OCI-LY7 (cell line): ENCODE data around the gene TEX28. TPM values are rescaled to one million over a fixed set of nuclear protein-coding genes. Genes with fewer than 3 reads are reported as not detected.

Source experiments
- BruUV-seq: library from RNA; stranded (reverse); fragments of 400-500 nt; replicated peaks from 2 replicates; lab custom pipeline; 2021; lab: Mats Ljungman, UMichigan
- CTCF ChIA-PET: fragments of 300-600 bp; sonication (Branson Sonifier 250); formaldehyde crosslinking; loops from one replicate; lab custom pipeline; 2022; ENCODE audit warnings: antibody characterized with exemption; ENCODE audit not compliant: unreplicated experiment; lab: Charles Lee
- POLR2A ChIA-PET: fragments of 300-600 bp; sonication (Branson Sonifier 250); formaldehyde crosslinking; loops from one replicate; lab custom pipeline; 2022; ENCODE audit warnings: antibody characterized with exemption; lab: Charles Lee
- DNase-seq: peaks from one replicate; pipeline ENCODE4 v3.0.0-alpha.2; 2015; ENCODE audit warnings: low spot score
- H2AFZ ChIP-seq: fragments of 200-600 bp; sonication (generic), shearing (Covaris generic); 2 replicates; pipeline ENCODE4 v1.6.1; 2014; ENCODE audit warnings: mild to moderate bottlenecking, antibody characterized with exemption, low read length, moderate library complexity
- H3K27ac ChIP-seq: fragments of 200-600 bp; sonication (generic); 2 replicates; pipeline ENCODE4 v1.5.1; 2014; ENCODE audit warnings: mixed run types, low read depth, mild to moderate bottlenecking, moderate library complexity, low read length, inconsistent platforms; ENCODE audit not compliant: poor library complexity, severe bottlenecking
- H3K36me3 ChIP-seq: fragments of 200-600 bp; sonication (generic); 2 replicates; pipeline ENCODE4 v1.6.1; 2014; ENCODE audit warnings: mild to moderate bottlenecking, antibody characterized with exemption, low read length, moderate library complexity, mixed read lengths; ENCODE audit not compliant: insufficient read depth
- H3K4me1 ChIP-seq: fragments of 200-600 bp; sonication (generic); 2 replicates; pipeline ENCODE4 v1.5.1; 2014; ENCODE audit warnings: mild to moderate bottlenecking, low read length; ENCODE audit not compliant: insufficient read depth, poor library complexity, severe bottlenecking
- H3K4me2 ChIP-seq: fragments of 200-600 bp; sonication (generic); 2 replicates; pipeline ENCODE4 v1.6.1; 2014; ENCODE audit warnings: mild to moderate bottlenecking, low read length
- H3K4me3 ChIP-seq: fragments of 200-600 bp; sonication (generic); 2 replicates; pipeline ENCODE4 v1.5.1; 2014; ENCODE audit warnings: mild to moderate bottlenecking, low read depth, low read length; ENCODE audit not compliant: poor library complexity, severe bottlenecking
- H3K79me2 ChIP-seq: fragments of 200-600 bp; sonication (generic); 2 replicates; pipeline ENCODE4 v1.6.1; 2016; ENCODE audit warnings: low read depth, mild to moderate bottlenecking, low read length, moderate library complexity, mixed read lengths; ENCODE audit not compliant: insufficient read depth
- H3K9me2 ChIP-seq: fragments of 200-600 bp; sonication (generic); 2 replicates; pipeline ENCODE4 v1.6.1; 2016; ENCODE audit warnings: mild to moderate bottlenecking, low read length, mixed read lengths; ENCODE audit not compliant: insufficient read depth
- H3K9me3 ChIP-seq: fragments of 200-600 bp; sonication (generic); 2 replicates; pipeline ENCODE4 v1.6.1; 2014; ENCODE audit warnings: mild to moderate bottlenecking, mixed run types, low read length, mixed read lengths
- H4K20me1 ChIP-seq: fragments of 200-600 bp; sonication (generic); 2 replicates; pipeline ENCODE4 v1.6.1; 2014; ENCODE audit warnings: mild to moderate bottlenecking, antibody characterized with exemption, low read length, moderate library complexity, mixed read lengths; ENCODE audit not compliant: insufficient read depth
- CTCF ChIP-seq: fragments of 200-600 bp; sonication (generic); conservative IDR thresholded peaks from 2 replicates; pipeline ENCODE4 v1.5.1; 2014; ENCODE audit warnings: mild to moderate bottlenecking, antibody characterized with exemption, low read length, moderate library complexity, mixed read lengths
- EZH2phosphoT487 ChIP-seq: fragments of 200-600 bp; sonication (generic); IDR thresholded peaks from 2 replicates; pipeline ENCODE4 v1.6.1; 2018; ENCODE audit warnings: low read depth, borderline replicate concordance, mild to moderate bottlenecking, mixed run types, antibody characterized with exemption, low read length, moderate library complexity, mixed read lengths
- intact Hi-C: fragments of 100-400 bp; cut with micrococcal nuclease; formaldehyde crosslinking; loops from one replicate; pipeline ENCODE4 v1.10.0; 2022; ENCODE audit not compliant: unreplicated experiment
- total RNA-seq, 2 experiments: library from RNA; depleted of rRNA in 1 of 2; stranded (reverse); fragments of >200 nt in 1 of 2; shearing (Covaris generic) in 1 of 2; gene quantifications; 2 replicates each; pipeline ENCODE4 v1.2.3, GENCODE V29; 2014 to 2022

Gene TEX28
- total RNA-seq, 2 experiments from 2014 or later: not detected

GRCh38 chrX:154313147-154313546 lies 18.2 kb upstream of the TEX28 start:
- POLR2A ChIA-PET: no interaction called here
- intact Hi-C loops: no loop called here
- Histone ChIP-seq H4K20me1 (no peaks in the 10 kb centered on the region), H3K27ac (no peak overlapping the region), H2AFZ (no peak overlapping the region), H3K36me3 (no peaks in the 10 kb centered on the region), H3K4me3 (no peak overlapping the region), H3K79me2 (no peaks in the 10 kb centered on the region), H3K9me3 (no peaks in the 10 kb centered on the region), H3K4me2 (no peak overlapping the region), H3K9me2 (no peaks in the 10 kb centered on the region), H3K4me1 (peaks cover 5% of the 10 kb centered on the region)
- BruUV-seq: no TSS peak
- no peak for DNase-seq
- CTCF ChIA-PET: interaction anchor here (0.6 kb wide), 1 partner anchor 184 kb away, joined by 7 read pairs; no protein-coding TSS in a partner anchor
- TF ChIP-seq CTCF (no peak), EZH2phosphoT487 (no peak)

- H2AFZ ChIP-seq: no peak overlapping the region
- H3K79me2 ChIP-seq: no peaks in the 10 kb centered on the region
- intact Hi-C loops: no loop called here
- CTCF ChIA-PET: no interaction called here
- POLR2A ChIA-PET: no interaction called here
- H3K9me3 ChIP-seq: no peaks in the 10 kb centered on the region
- TF ChIP-seq EZH2phosphoT487 (no peak), CTCF (no peak)
- no peak overlapping the region for H3K4me3 ChIP-seq
- no peak overlapping the region for H3K27ac ChIP-seq
- no peaks in the 10 kb centered on the region for H4K20me1 ChIP-seq
- DNase-seq: no peak
- H3K4me1 ChIP-seq: peaks cover 5% of the 10 kb centered on the region
- H3K9me2 ChIP-seq: no peaks in the 10 kb centered on the region
- BruUV-seq: no TSS peak
- H3K4me2 ChIP-seq: no peak overlapping the region
- no peaks in the 10 kb centered on the region for H3K36me3 ChIP-seq
These were observed 17.2 kb upstream of the TEX28 start for GRCh38 chrX:154312116-154312515.

- H3K4me2 ChIP-seq: no peak overlapping the region
- H3K4me1 ChIP-seq: peaks cover 5% of the 10 kb centered on the region
- CTCF ChIA-PET: interaction anchor here (0.6 kb wide), 1 partner anchor 420 kb away, joined by 3 read pairs; no protein-coding TSS in a partner anchor
- intact Hi-C loops: no loop called here
- H4K20me1 ChIP-seq: no peaks in the 10 kb centered on the region
- H3K79me2 ChIP-seq: no peaks in the 10 kb centered on the region
- TF ChIP-seq CTCF (no peak), EZH2phosphoT487 (no peak)
- H2AFZ ChIP-seq: no peak overlapping the region
- DNase-seq: no peak
- H3K27ac ChIP-seq: no peak overlapping the region
- no TSS peak for BruUV-seq
- H3K4me3 ChIP-seq: no peak overlapping the region
- POLR2A ChIA-PET: no interaction called here
- no peaks in the 10 kb centered on the region for H3K9me3 ChIP-seq
- H3K9me2 ChIP-seq: no peaks in the 10 kb centered on the region
- no peaks in the 10 kb centered on the region for H3K36me3 ChIP-seq
These were observed 16.0 kb upstream of the TEX28 start for GRCh38 chrX:154310616-154311536.
